GM19025 (cell line): ENCODE results near the gene HELZ2.

Source experiments
- ATAC-seq: cut with Tn5 transposase; IDR thresholded peaks from one replicate; pipeline ENCODE4 v1.9.1; 2021; ENCODE audit warnings: mild to moderate bottlenecking, low read depth, moderate library complexity; ENCODE audit not compliant: unreplicated experiment

HELZ2 gene

GRCh38 chr20:63554361-63555278 lies 19.4 kb downstream of the HELZ2 start:
- no peak for ATAC-seq

GRCh38 chr20:63553933-63554290 lies 20.1 kb downstream of the HELZ2 start, which contains the start of gene FNDC11:
Gene FNDC11 (plus strand): TSS chr20:63554159. CDS start chr20:63555664, 1,505 bp downstream.
- no peak for ATAC-seq

- no peak for ATAC-seq
Observed at GRCh38 chr20:63553251-63553932, 20.6 kb downstream of the HELZ2 start.

DNA sequence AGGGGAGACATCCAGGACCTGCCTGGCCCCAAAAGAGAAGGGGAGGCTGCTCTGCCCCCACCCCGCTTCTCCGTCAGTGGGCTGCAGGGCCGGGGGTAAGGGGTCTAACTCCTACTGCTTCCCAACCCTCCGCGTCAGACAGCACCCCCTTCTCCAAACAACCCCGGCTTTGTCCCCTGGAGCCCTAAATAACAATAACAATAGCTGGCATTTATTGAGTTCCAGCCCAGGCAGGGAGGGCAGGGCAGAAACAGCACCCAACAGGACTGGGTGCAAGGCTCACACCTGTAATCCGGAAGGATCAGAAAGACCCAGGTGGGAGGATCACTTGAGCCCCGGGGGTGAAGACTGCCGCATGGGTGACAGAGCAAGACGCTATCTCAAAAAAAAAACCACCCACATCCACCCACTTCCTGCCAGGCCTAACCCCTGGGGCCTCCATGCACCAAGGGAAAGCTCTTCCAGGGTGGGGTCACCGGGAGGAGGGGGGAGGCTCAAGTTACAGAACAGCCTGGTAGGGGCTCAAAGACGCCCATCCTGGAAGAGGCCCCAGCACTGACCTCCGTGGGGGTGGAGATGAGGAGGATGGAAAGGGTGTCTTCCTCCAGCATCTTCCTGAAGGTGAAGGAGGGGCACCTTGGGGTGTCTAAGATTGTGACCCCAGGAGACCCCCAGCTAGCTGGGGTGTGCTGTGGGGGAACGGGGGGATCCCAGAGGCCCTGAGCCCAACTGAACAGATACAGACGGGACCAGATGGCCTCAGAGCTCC lies 21.4 kb downstream of the HELZ2 start:
- no peak for ATAC-seq

DNA sequence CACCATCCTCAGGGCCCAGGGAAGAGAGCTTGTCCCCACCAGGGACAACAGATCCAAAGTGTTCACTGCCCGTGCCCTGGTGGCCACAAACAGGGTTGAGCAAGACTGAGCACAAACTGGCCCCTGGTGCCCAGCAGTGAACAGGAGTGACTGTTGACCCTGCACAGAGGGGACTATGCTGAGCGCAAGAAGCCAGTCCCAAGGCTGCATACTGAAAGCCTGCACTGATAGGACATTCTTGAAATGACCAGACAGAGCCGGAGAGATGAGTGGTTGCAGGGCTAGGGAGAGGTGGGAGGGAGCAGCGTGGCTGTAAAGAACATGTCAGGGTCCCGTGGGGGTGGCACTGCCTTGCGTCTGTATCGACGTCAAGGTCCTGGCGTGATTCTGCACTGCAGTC lies 23.0 kb downstream of the HELZ2 start:
- no peak for ATAC-seq

DNA sequence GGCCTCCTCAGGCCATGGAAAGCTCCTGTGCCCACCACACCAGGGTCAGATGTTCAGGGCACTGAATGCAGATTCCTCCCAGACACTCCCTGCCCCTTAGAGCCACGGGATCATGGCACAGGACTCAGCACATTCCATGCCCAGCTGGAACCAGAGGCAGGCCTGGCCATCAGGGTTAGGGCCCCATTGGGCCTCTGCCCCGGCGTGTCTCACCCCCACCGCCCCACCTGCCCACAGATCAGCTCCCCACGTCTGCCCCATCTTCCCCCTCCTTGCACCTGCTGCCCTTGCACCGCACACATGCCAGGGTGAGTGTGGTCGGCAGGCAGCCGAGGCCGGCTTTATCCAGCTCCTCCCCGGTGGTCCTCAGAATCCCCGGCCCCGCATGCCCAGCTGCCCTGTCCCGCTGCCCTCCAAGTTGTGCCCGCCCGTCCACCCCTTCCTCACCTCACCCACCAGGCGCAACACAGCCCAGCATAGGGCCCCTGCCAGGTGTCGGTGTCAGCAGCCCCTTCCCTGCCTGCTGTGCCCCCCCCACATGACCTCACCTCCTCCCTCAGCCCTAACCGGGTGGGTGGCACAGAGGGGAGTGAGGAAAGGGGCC lies 24.3 kb downstream of the HELZ2 start:
- no peak for ATAC-seq

- ATAC-seq: no peak
Observed at GRCh38 chr20:63549019-63549418, 25.0 kb downstream of the HELZ2 start.

DNA sequence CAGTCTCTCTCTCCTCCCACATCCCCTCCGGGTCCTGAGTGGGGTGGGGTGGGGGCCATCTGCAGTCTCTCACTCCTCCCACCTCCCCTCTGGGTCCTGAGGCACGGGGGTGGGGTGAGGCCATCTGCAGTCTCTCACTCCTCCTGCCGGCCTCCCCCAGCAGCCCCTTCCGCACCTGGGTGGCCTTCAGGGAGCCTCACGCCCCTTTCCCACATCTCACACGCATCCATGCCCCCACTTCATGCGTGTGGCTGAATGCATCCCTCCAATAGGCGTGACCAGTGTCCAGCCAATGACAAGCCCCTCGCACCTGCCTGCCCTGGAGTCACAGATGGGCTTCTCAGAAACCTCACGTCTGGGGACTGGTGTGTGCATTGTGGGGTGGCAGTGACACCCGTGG lies 25.5 kb downstream of the HELZ2 start:
- ATAC-seq: no peak

DNA sequence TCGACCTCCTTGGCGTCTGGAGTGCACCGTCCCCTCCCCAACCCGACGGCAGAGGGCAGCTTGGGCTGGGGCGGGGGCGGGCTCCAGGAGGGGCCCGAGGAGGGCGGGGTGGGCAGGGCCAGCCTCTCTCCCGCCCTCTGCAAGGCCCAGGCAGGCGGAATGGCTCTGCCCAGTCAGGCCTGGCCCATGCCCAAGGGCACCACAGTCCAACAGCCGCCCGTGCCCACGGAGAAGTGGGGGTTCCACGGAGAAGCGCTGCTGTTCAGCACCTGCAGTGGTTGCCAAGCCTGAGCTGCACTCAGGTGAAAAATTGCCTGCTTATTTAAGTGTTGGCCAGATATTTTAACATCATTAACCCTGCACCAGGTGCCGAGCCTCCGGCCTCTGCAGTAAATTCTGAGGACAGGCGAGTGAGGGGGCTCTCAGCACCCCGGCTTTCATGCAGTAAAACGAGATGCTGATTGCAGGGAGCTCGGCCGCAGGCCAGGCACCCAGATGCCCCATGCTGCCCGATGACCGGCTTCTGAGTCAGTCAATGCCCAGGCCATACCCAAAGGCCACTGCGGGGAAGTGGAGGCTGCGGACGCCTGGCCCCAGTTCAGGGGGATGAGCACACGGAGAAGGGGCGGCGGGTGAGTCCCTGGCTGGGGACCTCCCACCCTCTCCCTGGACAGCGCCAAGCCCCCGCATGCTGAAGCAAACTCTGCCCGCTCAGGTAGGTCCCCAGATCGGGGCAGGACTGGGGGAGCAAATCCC lies 26.1 kb downstream of the HELZ2 start, which contains the start of gene SRMS:
TSS of gene SRMS (minus strand) at position 25 of the 756 bp plus-strand sequence. CDS start 286 bp downstream, outside the sequence.
- no peak for ATAC-seq

GRCh38 chr20:63546956-63547724 lies 26.9 kb downstream of the HELZ2 start:
- no peak for ATAC-seq

DNA sequence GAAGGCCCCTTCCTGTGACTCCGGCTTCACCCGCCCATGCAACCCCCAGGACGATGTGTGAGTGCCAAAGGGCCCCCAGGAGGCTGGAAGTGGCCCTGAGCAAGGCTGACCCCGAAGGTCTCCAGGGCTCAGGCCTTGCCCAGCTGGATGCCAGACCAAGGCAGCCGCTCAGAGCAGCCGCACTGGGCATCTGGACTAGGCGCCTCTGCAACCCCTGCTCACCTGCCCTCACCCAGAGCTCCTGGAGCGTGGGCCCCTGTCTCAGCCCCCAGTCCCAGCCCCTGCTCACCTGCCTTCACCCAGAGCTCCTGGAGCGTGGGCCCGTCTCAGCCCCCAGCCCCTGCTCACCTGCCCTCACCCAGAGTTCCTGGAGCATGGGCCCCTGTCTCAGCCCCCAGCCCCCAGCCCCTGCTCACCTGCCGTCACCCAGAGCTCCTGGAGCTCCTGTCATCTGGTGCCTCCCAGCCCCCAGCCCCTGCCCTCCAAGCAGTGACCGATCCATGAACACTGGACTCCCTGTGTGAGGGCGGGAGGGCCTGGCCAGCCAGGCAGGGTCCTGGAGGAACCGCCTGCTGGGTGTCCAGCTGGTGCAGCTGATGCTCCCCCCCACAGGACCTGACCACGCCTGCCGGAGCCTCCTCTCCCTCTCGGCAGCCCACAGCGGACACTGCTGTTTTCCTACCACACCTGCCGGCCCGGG lies 27.6 kb downstream of the HELZ2 start:
- no peak for ATAC-seq

GRCh38 chr20:63545814-63546213 lies 28.2 kb downstream of the HELZ2 start:
- ATAC-seq: no peak

- no peak for ATAC-seq
Observed at GRCh38 chr20:63544958-63545516, 29.0 kb downstream of the HELZ2 start.

- no peak for ATAC-seq
Observed at GRCh38 chr20:63544241-63544957, 29.6 kb downstream of the HELZ2 start.

- no peak for ATAC-seq
Observed at GRCh38 chr20:63543733-63544132, 30.3 kb downstream of the HELZ2 start.

GRCh38 chr20:63543131-63543530 lies 30.9 kb downstream of the HELZ2 start:
- no peak for ATAC-seq

DNA sequence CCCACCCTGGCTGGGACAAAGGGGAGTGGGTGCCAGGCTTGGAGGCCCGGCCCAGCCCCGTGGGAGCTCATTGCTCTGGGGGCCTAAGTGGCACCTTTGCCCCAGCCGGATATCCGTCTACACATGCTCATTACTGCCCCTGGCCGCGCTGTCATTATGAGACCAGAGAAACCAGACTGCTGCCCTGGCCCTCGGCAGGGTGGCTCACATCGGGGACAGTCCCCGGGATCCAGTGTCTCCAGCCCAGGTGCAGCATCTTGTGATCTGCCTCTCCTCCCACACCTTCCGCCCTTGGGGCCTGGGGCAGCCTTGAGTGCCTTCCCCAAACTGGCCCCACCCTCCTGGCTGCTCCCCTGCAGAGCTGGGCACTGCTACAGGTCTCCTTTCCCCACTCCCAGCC lies 31.3 kb downstream of the HELZ2 start:
- ATAC-seq: no peak
